HPDE6-E6E7 (cell line): ENCODE measurements around the gene C10orf105.

ENCODE experiments used
- DNase-seq: peaks from one replicate; pipeline ENCODE4 v3.0.0; 2011; ENCODE audit warnings: missing footprints; ENCODE audit errors: extremely low spot score

Gene C10orf105

GRCh38 chr10:71751515-71752224 lies 32.1 kb upstream of the C10orf105 start:
- no peak for DNase-seq

DNA sequence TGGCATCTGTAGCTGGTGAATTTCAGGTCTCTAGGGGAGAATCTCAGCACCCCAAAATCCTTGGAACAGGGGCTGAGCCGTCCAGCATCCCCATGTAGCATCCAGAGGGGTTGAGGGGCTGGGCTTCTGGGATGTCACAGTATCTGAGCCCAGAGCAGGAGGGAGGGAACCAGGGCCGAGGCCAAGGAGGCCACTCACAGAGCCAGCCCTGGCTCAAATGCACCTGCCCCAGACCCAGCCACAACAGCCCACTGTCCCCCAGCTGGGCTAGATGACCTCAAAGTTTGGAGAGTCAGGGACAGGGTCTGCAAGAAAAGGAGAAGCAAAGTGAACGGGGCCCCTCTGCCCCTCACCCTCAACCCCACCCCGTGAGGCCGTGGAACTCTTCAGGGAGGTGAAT lies 31.4 kb upstream of the C10orf105 start:
- no peak for DNase-seq

- no peak for DNase-seq
These were observed 30.7 kb upstream of the C10orf105 start for GRCh38 chr10:71750124-71750841.

DNA sequence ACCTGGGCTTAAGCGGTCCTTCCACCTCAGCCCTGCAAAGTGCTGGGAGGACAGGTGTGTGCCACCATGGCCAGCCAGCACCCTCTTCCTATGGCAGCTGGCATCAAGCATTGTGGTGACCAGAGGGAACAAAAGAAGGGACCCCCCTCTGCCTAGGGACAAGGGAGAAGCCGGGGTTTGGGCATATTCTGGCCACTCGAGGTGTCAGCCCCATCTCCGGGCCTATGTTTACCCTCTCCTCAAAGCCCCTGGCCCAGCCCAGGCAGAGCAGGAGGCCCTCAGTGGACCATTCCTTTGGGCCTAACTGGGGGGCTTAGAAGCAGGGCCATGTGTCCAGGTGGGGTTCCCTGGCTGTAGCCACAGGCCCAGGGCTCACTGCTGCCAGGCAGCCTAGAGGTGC lies 29.8 kb upstream of the C10orf105 start:
- no peak for DNase-seq

DNA sequence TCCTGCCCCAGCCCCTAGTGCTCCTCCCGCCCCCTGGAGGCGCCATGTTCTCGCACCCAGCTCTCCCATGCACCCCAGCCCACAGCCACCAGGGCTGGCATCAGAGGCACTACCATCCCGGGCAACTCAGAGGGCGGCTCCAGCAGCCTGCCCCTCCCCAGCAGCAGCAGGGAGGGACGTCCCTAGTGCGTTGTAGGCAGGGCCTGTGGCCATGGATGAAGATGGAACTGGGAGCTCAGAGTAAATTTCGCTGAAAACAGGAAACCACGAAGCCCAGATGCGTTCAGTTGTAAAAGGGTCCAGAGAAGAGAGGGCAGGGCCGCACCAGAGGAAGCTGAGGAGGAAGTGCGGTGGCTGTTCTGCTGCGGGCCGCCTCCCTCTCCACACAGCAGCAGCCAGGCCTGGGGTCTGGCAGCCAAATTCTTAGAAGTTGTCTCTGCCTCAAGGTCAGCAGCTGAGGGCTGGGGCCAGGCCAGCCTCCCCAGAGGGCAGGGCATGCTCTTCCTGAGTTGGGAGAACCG lies 29.2 kb upstream of the C10orf105 start:
- DNase-seq: no peak

DNA sequence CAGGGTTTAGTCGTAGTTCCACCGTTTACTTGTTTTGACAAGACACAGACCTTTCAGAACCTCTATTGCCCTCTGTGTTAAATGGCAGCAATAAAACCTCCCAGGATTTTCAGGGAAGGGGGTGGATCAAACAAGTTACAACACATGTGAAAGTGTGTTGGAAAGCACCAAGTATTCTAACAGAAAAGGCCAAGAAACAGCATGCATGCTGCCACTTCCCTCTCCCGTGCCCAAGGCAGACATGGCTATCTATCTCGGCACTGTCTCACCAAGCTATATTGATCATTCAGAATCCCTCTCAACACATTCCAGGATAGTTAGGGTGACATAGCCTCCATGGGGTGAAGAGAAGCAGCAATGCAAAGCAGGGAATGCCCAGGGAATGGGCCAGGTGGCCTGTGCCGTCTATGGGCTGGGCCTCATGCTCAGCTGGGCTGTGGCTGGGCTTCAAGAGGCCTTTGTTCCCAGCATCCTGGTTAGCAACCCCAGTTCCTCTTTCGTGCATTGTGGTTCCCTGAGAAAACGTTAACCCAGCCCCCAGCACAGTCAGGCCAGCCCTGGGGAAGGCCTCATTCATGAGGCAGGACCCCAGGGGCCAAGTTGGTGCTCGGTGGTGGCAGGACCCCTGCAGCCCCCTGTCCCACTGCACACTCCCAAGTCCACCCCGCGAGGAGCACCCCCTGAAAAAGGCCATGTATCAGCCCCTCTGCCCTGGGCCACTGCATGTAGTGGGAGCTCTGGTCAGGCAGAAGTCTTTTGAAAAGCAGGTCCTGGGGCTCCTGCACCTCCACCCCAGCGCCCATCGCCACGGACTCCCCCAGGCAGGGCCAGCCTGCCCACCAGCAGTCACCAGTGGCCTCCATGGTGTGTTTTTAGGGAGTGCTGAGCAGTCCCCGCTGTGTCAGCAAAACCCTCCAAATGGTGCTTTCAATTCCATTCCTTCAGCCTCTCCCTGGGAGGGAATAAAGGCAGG lies 28.3 kb upstream of the C10orf105 start:
- no peak for DNase-seq

DNA sequence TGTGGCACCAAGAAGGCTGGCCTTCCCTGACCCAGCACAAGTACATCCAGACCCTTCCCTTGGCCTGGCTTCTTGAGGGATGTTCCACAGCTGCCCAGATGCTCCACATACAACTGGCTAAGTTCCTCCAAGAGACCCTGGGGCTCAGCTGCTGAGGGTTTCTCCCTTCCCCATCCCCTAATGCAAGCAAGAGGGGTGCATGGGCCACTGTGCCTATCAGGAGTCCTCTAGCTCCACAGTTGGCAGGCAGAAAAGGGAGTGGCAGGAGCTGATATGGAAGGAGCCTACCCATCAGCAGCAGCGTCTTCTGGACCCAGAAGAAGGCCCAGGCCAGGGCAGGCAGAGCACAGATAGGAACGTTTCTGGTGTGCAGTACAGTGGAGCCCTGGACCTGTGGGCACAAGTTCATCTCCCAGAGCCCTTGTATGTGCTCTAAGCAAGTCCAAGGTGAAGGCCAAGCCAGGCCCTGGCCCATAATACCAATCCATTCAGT lies 27.5 kb upstream of the C10orf105 start:
- no peak for DNase-seq

DNA sequence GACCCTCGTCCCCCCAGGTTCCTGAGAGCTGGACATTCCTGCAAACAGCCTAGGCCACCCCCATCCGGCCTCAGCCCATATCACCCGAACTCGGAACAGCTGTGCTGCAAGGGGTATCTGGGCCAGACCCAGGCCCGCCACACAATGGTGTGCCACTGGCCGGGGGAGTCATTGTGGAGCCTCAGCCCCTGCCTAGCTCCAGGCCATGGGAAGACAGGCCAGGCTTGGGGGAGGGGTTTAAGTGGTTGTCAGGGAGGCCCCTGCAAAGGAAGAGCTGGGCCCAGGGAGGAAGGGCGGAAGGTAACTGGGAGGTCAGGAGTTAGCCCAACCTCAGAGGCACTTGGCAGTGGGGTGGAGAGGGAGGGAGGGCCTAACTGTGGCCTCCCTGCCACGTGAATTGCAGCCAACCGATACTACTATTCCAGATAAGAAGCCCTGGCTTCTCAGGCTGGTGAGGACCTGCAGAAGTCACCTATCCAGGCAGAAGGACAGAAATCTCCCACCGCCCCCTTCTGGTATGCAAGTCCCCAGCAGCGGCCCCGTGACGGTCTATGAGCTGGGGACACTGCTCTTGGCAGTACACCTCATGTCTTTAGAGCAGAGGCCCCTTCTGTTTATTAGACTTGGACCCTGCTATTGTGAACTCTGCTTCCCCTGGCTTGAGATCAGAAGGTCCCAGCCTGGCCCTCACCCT lies 26.9 kb upstream of the C10orf105 start:
- DNase-seq: no peak

- DNase-seq: no peak
These were observed 26.2 kb upstream of the C10orf105 start for GRCh38 chr10:71745664-71746250.

DNA sequence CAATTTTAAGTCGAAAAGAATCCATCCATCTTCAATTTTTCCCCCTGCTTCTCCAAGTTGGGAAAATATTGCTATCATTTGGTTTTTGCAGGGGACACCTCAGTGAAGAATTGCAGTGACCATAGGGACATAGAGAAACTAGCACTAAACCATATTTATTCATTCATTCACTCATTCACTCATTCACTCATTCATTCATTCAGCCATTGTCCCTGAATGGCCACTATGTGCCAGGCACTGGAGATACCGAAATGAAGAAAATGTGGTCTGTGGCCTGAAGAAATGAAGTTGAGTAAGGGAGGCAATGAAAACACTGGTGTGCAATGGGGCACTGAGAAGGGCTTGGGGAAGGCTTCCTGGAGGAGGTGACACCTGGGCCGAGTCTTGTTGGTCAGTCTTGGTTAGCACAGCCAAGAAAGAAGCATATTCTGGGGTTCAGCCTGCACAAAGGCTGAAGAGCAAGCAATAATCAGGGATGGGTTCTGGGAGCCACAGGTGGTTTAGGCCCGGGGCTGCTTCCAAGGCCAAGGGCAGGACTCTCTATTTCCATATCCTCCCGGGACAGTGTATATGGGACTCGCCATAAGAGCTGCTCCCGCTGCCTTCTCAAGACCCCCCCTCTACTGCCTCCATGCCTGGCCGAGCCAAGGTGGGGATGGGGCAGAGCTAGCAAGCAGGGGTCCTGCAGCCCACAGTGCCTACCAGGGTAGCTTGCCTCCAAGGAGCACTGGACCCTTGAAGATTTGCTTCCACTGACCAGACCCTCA lies 25.5 kb upstream of the C10orf105 start:
- no peak for DNase-seq

DNA sequence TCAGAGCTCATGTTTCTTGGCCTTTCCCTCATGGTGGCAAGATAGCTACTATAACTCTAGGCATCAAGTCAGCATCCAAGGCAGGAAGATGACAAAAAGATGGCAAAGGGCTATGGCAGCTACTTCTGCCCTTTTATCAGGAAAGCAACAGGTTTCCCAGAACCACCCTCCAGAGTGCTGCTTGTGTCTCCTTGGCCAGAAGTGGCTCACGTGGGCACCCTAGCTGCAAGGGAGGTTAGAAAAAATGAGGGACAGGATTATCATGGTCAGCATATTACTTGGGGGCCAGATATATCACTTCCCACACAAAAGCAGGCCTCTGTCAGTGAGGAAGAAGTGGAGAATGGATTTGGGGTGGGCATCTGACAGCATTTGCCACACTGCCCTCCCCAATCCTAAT lies 24.3 kb upstream of the C10orf105 start:
- DNase-seq: no peak

- no peak for DNase-seq
These were observed 23.7 kb upstream of the C10orf105 start for GRCh38 chr10:71743089-71743838.

- DNase-seq: no peak
These were observed 22.9 kb upstream of the C10orf105 start for GRCh38 chr10:71742301-71743088.

- DNase-seq: no peak
These were observed 22.1 kb upstream of the C10orf105 start for GRCh38 chr10:71741671-71742070.

DNA sequence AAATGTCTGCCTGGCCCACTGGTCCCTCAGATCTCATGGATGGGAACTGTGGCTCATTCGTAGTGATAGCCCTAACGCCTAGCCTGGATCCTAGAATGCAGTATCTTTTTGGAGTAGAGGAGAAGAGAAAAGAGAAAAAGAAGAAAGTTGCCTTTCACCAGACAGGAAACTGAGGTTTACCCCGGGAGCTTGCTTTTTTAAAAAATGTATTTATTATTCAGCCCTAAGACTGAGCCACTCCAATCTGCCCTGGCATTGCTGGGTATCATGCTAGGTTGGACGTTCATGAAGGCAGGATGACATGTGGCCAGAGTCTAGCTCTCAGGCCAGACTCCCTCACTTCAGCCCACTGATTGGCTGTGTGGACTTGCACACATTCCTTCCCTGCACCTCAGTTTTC lies 21.5 kb upstream of the C10orf105 start:
- DNase-seq: no peak

GRCh38 chr10:71740069-71740653 lies 20.6 kb upstream of the C10orf105 start:
- DNase-seq: peak; percentile 63

DNA sequence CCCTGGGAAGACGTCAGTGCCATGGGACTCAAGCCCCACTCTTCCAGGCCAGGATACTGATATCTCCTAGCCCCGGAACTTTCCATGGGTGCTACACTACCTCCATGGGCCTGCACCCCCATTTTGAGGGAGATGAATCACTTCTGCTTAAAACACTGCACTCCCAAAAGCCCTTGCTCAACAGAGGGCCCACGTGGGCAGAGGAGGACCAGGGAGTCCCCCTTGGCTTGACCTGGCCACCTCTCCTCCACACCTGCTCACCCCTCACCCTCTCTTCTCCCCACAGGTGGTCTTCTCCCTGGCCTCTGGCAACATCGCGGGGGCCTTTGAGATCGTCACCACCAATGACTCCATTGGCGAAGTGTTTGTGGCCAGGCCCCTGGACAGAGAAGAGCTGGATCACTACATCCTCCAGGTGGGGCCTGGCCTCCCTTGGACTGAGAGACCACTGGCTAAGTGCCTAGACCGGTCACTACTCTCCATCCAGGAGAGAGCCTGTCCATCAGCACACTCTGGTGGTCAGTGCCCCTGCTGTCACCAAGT lies 19.9 kb upstream of the C10orf105 start:
- DNase-seq: no peak

GRCh38 chr10:71737834-71738197 lies 18.2 kb upstream of the C10orf105 start:
- DNase-seq: no peak
